ENCODE measurements around the gene BCORL1. TPM values are rescaled to one million over a fixed set of nuclear protein-coding genes. Genes with fewer than 3 reads are reported as not detected.

Gene BCORL1
- total and polyA plus RNA-seq, 5 experiments from 2014 or later, result 1.0 to 9.6 (median 1.8) TPM

Other genes with a start within 250 kb of the BCORL1 start
- gene XPNPEP2, start 243.7 kb upstream of the BCORL1 start, total RNA-seq, result not detected
- gene XPNPEP2, start 243.7 kb upstream of the BCORL1 start, polyA plus RNA-seq, result under 1 TPM in 2 of 3 donors, not detected in 1; 0.13 to 0.47 TPM
- 100 to 1,000 TPM; 154 to 158 TPM for gene SASH3, start 202.7 kb upstream of the BCORL1 start, total RNA-seq
- gene SASH3, start 202.7 kb upstream of the BCORL1 start, polyA plus RNA-seq, result 100 to 1,000 TPM; 100 to 187 (median 115) TPM
- gene ZDHHC9, start 138.7 kb upstream of the BCORL1 start, total RNA-seq, result 10 to 100 TPM in 1 of 2 experiments, 1 to 10 TPM in 1; 9.6 to 12.3 TPM
- 1 to 10 TPM; 4.1 to 7.5 (median 5.8) TPM for gene ZDHHC9, start 138.7 kb upstream of the BCORL1 start, polyA plus RNA-seq
- gene UTP14A, start 76.5 kb upstream of the BCORL1 start, total RNA-seq, result 10 to 100 TPM; 20.6 to 22.1 TPM
- gene UTP14A, start 76.5 kb upstream of the BCORL1 start, polyA plus RNA-seq, result 10 to 100 TPM in 1 of 3 donors, 1 to 10 TPM in 2; 7.3 to 17.0 (median 7.4) TPM
- gene ELF4, start 127.9 kb downstream of the BCORL1 start, total RNA-seq, result 10 to 100 TPM; 17.9 to 18.2 TPM
- 10 to 100 TPM in 1 of 3 donors, 1 to 10 TPM in 2; 7.7 to 10.9 (median 9.2) TPM for gene ELF4, start 127.9 kb downstream of the BCORL1 start, polyA plus RNA-seq
- gene AIFM1, start 183.2 kb downstream of the BCORL1 start, total RNA-seq, result 10 to 100 TPM; 25.1 to 26.3 TPM
- gene AIFM1, start 183.2 kb downstream of the BCORL1 start, polyA plus RNA-seq, result 10 to 100 TPM; 27.8 to 36.9 (median 32.8) TPM
- gene RAB33A, start 189.3 kb downstream of the BCORL1 start, total RNA-seq, result 10 to 100 TPM; 14.5 to 16.7 TPM
- 10 to 100 TPM; 10.6 to 21.1 (median 10.9) TPM for gene RAB33A, start 189.3 kb downstream of the BCORL1 start, polyA plus RNA-seq

All from naive thymus-derived CD8-positive, alpha-beta T cell (primary cell).